ENCODE results near the gene CSF2RB. TPM values are rescaled to one million over a fixed set of nuclear protein-coding genes. Genes with fewer than 3 reads are reported as not detected.
A peak's percentile ranks its signal among the peaks of the same experiment; 100 is the strongest.

CSF2RB gene
- total RNA-seq, 1 donor from 2014 or later: 0.56 TPM

DNA sequence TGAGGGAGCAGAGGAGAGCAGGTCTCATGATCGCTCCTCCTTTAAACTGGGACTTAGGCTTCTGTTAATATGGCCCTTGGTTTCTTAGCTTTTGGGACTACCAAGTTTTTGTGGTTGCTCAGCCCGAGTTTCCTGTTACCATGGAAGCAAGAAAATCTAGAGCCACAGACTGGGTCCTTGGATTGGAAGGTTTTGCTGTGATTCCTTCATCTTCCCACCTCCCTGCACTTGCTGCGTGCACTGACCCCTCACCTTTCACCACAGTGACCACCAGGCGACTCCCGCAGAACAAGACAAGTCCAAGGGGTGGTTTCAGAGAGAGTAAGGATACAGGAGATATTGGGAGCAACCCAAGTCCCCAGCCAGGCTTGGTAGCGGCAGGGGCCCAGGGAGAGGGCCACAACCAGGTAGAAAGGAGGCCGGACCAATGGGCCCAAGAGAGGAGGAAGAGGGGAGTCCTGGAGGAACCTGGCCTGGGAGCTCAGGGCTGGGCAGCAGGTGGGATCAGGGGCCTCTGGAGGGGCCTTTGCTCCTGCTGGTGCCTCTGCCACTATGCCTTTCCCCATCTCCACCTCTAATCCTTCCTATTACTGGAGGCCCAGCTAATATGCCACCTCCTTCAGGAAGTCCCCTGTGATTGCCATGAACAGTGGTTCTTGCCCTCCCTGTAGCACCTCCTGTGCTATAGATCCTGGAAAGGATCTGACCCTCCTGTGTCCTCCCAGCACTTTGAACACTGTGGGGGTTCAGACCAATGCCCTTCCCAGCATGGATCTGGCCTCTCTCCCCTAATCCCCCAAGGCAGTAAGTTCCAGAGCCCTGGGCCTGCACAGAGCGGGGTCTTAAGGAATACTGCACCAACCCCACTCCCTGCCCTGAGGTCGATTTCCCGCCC, 21.2 kb downstream of the CSF2RB start:
- no peak overlapping the region for H3K27ac Mint-ChIP-seq
- H3K4me1 Mint-ChIP-seq: peaks cover 5% of the 10 kb centered on the region
- H3K9me3 Mint-ChIP-seq: no peaks in the 10 kb centered on the region
- no peak for DNase-seq (ENCODE audit: low spot score in 2 of 2, unreplicated experiment in 2 of 2)
- TF ChIP-seq, protein P1, sequence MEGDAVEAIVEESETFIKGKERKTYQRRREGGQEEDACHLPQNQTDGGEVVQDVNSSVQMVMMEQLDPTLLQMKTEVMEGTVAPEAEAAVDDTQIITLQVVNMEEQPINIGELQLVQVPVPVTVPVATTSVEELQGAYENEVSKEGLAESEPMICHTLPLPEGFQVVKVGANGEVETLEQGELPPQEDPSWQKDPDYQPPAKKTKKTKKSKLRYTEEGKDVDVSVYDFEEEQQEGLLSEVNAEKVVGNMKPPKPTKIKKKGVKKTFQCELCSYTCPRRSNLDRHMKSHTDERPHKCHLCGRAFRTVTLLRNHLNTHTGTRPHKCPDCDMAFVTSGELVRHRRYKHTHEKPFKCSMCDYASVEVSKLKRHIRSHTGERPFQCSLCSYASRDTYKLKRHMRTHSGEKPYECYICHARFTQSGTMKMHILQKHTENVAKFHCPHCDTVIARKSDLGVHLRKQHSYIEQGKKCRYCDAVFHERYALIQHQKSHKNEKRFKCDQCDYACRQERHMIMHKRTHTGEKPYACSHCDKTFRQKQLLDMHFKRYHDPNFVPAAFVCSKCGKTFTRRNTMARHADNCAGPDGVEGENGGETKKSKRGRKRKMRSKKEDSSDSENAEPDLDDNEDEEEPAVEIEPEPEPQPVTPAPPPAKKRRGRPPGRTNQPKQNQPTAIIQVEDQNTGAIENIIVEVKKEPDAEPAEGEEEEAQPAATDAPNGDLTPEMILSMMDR (IDR thresholded peaks at IDR 0.05; ENCODE audit: unreplicated experiment): no peak
- no peaks in the 10 kb centered on the region for H3K36me3 Mint-ChIP-seq
- no peak overlapping the region for H3K4me3 Mint-ChIP-seq
- no peaks in the 10 kb centered on the region for H3K27me3 Mint-ChIP-seq (ENCODE audit: low read depth)

DNA sequence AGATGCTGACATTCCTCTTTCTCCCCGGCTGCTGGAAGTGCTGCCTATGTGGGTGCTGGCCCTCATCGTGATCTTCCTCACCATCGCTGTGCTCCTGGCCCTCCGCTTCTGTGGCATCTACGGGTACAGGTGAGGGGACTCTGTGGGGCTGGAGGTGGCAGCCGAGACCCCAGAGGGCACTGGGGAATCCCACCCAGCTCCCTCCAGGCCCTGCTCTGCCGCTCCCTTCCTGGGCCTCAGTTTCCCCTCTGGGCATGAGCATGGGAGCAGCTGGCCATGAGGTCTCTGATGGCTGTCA, 21.8 kb downstream of the CSF2RB start:
- no peaks in the 10 kb centered on the region for H3K9me3 Mint-ChIP-seq
- DNase-seq (ENCODE audit: low spot score in 2 of 2, unreplicated experiment in 2 of 2): no peak
- H3K36me3 Mint-ChIP-seq: no peaks in the 10 kb centered on the region
- H3K4me1 Mint-ChIP-seq: peaks cover 5% of the 10 kb centered on the region
- TF ChIP-seq, protein P1 (IDR thresholded peaks at IDR 0.05; ENCODE audit: unreplicated experiment): no peak
- H3K27me3 Mint-ChIP-seq (ENCODE audit: low read depth): no peaks in the 10 kb centered on the region
- H3K27ac Mint-ChIP-seq: no peak overlapping the region
- no peak overlapping the region for H3K4me3 Mint-ChIP-seq

DNA sequence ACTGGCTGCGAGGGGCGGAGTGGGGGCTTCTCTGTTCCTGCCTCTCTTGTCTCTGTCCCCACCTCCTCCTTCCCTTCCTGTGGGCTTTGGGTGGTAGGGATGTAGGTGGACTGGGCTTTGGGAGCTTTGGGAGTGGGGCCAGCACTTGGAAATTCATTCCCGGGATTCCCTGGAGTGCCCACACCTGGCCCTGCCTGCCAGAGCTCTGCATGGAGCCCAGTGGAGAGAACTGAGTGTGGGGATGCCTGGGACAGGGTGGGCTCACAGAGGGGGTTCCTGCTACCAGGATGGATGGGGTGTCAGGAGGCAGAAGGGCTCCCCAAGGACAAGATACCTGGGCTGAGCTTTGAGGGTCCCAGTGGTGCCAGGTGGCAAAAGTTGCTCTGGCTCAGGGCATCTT, 22.3 kb downstream of the CSF2RB start:
- no peak overlapping the region for H3K4me3 Mint-ChIP-seq
- no peaks in the 10 kb centered on the region for H3K27me3 Mint-ChIP-seq (ENCODE audit: low read depth)
- no peak overlapping the region for H3K27ac Mint-ChIP-seq
- H3K36me3 Mint-ChIP-seq: no peaks in the 10 kb centered on the region
- no peaks in the 10 kb centered on the region for H3K9me3 Mint-ChIP-seq
- peaks cover 5% of the 10 kb centered on the region for H3K4me1 Mint-ChIP-seq
- DNase-seq (ENCODE audit: low spot score in 2 of 2, unreplicated experiment in 2 of 2): no peak
- TF ChIP-seq, protein P1 (IDR thresholded peaks at IDR 0.05; ENCODE audit: unreplicated experiment): no peak

DNA sequence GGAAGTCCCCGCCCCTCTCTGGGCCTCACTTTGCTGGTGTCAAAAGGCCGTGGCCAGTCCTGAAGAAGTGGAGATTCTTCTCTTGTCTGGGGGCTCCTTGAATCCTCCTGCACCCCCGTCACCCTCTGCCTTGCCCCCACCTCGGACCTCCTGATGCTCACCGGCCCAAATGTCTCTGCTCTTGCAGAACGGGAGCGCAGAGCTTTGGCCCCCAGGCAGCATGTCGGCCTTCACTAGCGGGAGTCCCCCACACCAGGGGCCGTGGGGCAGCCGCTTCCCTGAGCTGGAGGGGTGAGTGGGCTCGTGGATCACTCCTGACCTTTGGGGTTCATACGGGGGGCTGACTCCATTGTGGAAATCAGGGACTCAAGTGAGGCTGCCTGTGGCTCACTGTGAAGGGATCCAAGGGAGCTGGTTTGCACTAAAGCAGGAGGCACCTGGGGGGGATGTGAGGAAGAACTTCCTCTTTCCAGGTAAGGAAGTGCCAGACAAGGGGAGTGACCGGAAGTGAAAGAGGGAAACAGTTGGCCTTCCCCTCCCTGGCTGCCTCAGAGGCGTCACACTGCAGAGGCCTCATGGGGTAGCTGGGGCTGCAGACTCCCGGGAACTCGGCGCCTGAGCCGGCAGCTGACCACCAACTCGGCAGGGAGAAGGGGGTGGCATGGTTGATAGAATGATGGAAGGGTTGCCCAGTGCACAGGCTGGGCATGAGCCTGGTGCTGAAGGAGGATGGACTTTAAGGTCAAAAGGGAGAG, 23.1 kb downstream of the CSF2RB start:
- Mint-ChIP-seq H3K36me3 (no peaks in the 10 kb centered on the region), H3K27ac (no peak overlapping the region), H3K9me3 (no peaks in the 10 kb centered on the region), H3K4me1 (peaks cover 5% of the 10 kb centered on the region), H3K4me3 (no peak overlapping the region), H3K27me3 (ENCODE audit: low read depth) (no peaks in the 10 kb centered on the region)
- DNase-seq (ENCODE audit: low spot score in 2 of 2, unreplicated experiment in 2 of 2): no peak
- TF ChIP-seq, protein P1 (IDR thresholded peaks at IDR 0.05; ENCODE audit: unreplicated experiment): no peak

DNA sequence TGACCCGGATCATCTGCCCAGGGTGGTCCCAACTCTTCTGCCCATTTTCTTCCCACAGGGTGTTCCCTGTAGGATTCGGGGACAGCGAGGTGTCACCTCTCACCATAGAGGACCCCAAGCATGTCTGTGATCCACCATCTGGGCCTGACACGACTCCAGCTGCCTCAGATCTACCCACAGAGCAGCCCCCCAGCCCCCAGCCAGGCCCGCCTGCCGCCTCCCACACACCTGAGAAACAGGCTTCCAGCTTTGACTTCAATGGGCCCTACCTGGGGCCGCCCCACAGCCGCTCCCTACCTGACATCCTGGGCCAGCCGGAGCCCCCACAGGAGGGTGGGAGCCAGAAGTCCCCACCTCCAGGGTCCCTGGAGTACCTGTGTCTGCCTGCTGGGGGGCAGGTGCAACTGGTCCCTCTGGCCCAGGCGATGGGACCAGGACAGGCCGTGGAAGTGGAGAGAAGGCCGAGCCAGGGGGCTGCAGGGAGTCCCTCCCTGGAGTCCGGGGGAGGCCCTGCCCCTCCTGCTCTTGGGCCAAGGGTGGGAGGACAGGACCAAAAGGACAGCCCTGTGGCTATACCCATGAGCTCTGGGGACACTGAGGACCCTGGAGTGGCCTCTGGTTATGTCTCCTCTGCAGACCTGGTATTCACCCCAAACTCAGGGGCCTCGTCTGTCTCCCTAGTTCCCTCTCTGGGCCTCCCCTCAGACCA, 24.0 kb downstream of the CSF2RB start:
- Mint-ChIP-seq H3K9me3 (no peaks in the 10 kb centered on the region), H3K36me3 (no peaks in the 10 kb centered on the region), H3K4me1 (peaks cover 5% of the 10 kb centered on the region)

More for the DNA sequence above, 24.0 kb downstream of the CSF2RB start:
- H3K27ac Mint-ChIP-seq: no peak overlapping the region
- DNase-seq (ENCODE audit: low spot score in 2 of 2, unreplicated experiment in 2 of 2): peak in 1 of 2 experiments; percentile 37
- no peaks in the 10 kb centered on the region for H3K27me3 Mint-ChIP-seq (ENCODE audit: low read depth)
- TF ChIP-seq, protein P1 (IDR thresholded peaks at IDR 0.05; ENCODE audit: unreplicated experiment): no peak
- H3K4me3 Mint-ChIP-seq: no peak overlapping the region
